ENCODE data around the gene FOXI2.

The FOXI2 gene

GRCh38 chr10:127736915-127737562 is at the start of gene FOXI2:
Gene FOXI2 (plus strand): TSS chr10:127737185. CDS start chr10:127737274, 89 bp downstream.
- no peak for DNase-seq

DNA sequence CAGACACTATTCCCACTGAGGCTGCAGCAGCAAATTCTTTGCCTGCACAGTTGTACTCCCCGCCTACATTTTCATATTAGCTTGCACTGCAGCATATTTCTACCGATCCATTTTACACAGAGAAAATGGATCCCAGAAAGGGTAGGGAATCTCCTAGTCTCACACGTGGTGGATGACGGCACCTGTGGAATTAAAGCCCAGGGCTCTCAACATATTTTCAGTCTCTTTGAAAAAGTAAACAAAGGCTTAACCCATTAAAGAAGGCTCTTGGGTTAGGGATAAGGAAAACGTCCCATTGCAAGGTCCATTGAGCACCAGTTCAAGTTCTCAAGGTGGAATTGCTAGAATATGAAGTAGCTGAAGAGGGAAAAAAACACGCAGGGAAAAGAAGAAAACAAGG is 49.4 kb upstream of the FOXI2 start:
- no peak for DNase-seq

- DNase-seq = no peak
These were observed 46.7 kb upstream of the FOXI2 start for GRCh38 chr10:127690176-127690835.

- DNase-seq = peak; percentile 15
These were observed 42.3 kb upstream of the FOXI2 start for GRCh38 chr10:127694580-127695193.

DNA sequence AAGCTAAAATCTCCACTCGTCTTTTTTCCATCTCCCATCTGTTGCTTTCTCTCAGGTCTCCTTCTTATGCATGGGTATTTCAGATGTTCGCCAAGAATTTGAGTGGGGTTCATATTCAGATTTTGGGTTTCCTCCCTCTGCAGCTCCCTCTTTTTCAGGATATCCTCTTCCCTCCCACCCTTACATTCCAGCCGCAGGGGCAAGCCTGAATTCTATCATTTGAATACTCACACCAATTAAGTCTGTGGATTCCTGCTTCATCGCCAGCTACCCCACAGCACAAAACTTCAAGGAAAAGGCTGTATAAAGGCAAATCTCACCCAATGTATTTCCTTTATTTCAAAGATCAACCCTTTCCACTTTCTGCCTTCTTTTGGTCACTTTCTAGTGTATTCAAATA is 41.6 kb upstream of the FOXI2 start:
- DNase-seq = no peak

- no peak for DNase-seq
These were observed 38.1 kb upstream of the FOXI2 start for GRCh38 chr10:127698886-127699285.

DNA sequence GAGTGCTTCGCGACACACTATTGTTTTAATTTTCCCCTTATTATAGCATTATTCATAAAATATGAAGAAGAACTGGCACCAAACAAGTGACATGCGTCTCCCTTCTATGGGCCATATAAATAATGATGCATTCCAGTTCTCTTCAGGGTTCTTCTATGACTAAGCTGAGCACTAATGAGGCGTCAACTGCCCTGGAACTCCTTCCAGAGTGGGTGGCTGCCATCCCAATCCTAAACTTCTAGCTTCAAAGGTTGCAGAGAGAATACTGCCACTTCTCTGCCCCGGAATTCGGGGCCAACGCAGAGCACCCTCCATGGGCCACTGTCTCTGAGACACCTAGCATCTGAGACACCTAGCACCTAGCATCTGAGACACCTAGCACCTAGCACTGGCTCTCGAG is 37.7 kb upstream of the FOXI2 start:
- DNase-seq = no peak

- DNase-seq = no peak
These were observed 34.7 kb upstream of the FOXI2 start for GRCh38 chr10:127702271-127702670.

DNA sequence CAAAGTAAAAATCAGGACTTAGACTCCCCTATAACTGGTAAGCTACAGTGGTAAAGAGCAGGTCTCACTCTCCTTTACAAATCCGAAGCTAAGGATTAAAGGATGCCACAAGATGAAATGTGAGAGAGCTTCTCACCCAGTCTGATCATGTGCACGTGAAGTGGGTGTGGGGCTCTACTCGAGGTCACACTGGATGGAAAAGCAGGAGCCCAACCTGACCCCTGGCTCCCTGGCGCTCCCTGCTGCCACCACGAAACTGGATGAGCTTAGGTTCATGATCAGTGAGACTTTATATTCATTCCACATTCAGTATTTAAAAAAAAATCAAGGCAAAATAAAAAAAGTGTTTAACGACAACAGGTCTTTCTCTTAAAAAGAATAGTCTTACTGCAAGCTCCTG is 21.7 kb upstream of the FOXI2 start:
- no peak for DNase-seq

DNA sequence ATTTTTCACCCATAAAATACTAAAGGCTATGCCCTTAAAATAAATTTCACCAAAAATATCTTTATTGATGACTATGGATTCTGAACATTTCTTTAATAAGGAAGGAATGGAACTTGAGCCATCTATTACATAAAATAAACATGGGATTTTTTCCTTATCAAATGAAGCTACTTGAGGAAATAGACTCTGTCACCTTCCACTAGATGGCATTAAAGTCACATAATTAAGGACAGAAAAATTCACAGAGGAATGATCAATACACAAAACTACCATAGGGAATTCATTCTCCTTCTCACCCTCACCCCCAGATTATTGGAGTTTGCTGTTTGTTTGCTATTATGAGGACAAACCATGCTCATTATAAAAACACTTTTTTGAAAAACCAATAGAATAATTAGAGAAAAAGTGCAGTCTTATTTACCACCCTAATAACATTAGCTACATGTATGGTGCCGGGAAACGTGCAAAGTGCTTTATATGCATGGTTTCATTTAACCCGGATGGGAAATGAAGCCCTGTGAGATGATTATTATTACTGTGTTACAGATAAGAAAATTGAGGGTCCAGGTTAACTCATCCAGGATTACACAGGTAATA is 21.1 kb upstream of the FOXI2 start:
- DNase-seq = peak; percentile 8

GRCh38 chr10:127720142-127720541 is 16.8 kb upstream of the FOXI2 start:
- no peak for DNase-seq

GRCh38 chr10:127720903-127721302 is 16.1 kb upstream of the FOXI2 start:
- no peak for DNase-seq

- DNase-seq = no peak
These were observed 2.2 kb upstream of the FOXI2 start for GRCh38 chr10:127734753-127735152.

DNA sequence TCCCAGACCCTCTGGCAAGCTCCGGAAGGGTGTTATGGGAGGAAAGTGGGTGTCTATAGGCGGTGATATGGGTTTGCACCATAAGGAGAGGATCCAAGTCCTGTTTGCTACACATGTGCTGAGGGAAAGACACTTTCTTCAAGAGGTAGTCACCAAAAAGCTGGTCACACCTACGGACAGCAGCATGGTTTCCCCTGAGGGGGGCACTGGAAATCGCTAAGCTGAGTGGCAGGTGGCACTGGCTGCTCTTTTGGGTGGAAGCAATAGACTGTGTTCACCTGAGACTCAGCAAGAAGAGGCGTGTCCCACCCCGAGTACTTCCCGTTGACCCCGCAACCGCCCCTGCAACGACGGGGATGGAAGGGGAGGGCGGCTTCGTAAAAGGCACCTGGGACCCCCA is 1.8 kb upstream of the FOXI2 start:
- no peak for DNase-seq

DNA sequence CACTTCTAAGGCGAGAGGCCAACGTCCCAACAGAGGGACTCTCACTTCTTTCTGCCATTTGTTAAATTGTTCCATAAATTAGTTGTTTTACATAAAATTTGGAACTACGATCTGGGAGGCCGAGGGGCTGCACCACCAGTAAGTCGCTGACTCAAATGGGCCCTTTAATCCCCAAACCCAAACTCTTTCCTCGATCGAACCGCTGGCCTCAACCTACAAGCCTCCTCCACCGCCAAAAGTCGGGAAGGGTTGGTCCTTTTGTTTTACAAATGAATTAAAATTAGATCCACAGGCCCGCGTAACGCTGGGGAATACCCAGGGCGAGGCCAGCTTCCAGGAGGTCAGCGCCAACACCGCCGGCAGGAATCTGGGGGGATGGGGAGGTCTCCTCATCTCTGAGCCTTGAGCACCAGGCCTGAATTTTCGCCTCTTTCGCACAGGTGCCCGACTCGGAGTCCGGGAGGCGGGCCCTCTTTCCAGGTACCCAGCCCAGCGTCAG is 1.2 kb upstream of the FOXI2 start:
- DNase-seq = no peak

- DNase-seq = no peak
These were observed 617 bp upstream of the FOXI2 start for GRCh38 chr10:127736222-127736914.

- DNase-seq = no peak
These were observed 852 bp downstream of the FOXI2 start for GRCh38 chr10:127737563-127738511.

DNA sequence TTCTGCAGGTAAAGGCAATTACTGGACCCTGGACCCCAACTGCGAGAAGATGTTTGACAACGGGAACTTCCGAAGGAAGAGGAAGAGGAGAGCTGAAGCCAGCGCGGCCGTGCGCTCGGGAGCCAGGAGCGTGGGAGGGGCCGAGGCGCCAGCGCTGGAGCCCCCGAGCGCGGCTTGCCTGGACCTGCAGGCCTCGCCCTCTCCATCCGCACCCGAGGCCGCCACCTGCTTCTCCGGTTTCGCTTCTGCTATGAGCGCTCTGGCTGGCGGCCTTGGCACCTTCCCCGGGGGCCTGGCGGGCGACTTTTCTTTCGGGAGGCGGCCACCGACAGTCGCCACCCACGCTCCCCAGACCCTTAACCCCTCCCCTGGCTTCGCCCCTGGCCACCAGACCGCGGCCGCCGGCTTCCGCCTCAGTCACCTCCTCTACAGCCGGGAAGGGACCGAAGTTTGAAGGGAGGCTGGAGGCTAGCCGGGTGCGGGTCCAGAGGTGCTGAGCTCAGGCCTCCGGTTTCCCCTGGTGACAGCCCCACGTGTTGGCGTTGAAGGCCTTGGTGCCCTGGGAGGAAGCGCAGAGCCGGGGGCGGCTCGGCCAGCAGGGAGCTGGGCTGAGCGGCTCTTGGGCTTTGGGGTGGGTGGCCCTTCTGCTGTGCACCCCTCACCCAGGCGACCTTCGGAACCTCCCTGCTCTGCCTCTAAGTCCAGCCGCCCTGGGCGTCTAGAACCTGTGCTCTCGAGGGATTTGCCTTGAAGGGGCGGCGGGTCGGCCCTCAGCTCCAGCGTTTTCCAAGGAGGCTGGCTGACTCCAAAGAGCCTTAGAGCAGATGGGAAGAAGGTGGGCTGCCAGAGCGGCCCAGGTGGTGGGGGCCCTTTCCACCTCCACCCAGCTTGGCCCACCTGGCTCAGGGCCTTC is 1.8 kb downstream of the FOXI2 start:
- no peak for DNase-seq

DNA sequence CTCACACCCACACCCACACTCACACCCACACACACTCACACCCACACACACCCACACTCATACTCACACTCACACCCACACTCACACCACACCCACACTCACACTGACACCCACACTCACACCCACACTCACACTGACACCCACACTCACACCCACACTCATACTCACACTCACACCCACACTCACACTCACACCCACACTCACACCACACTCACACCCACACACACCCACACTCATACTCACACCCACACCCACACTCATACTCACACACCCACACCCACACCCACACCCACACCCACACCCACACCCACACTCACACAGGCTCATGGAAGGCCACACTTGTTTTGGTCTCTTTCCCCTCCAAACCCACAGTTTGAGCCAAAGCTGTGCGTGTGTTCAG is 2.9 kb downstream of the FOXI2 start:
- DNase-seq = no peak

- no peak for DNase-seq
These were observed 3.6 kb downstream of the FOXI2 start for GRCh38 chr10:127740596-127740995.

GRCh38 chr10:127743205-127743604 is 6.2 kb downstream of the FOXI2 start:
- DNase-seq = no peak
